H1 (cell line): ENCODE measurements around the gene GFOD1. TPM values are rescaled to one million over a fixed set of nuclear protein-coding genes. Genes with fewer than 3 reads are reported as not detected.

Source experiments
- CTCF ChIA-PET: fragments of 300-600 bp; sonication (Branson Sonifier 250); formaldehyde crosslinking; loops from one replicate; lab custom pipeline; 2021; ENCODE audit not compliant: partially characterized antibody; lab: Charles Lee
- POLR2A ChIA-PET: fragments of 300-600 bp; sonication (Branson Sonifier 250); formaldehyde crosslinking; loops from one replicate; lab custom pipeline; 2021; ENCODE audit warnings: inconsistent platforms; ENCODE audit not compliant: partially characterized antibody; lab: Charles Lee
- DNase-seq, 2 experiments: peaks; one replicate each; pipeline versions ENCODE4 v3.0.0 to v3.0.0-alpha.2; 2010 to 2022; ENCODE audit warnings: low spot score in 2 of 2, low read depth in 1 of 2, mixed read lengths in 1 of 2
- FAIRE-seq: peaks from 2 replicates; lab custom pipeline; 2011; peaks lifted over from hg19 to GRCh38; lab: Jason Lieb, UNC
- H2AFZ ChIP-seq: 2 replicates; pipeline ENCODE4 v1.8.1; 2012; ENCODE audit warnings: low read length, inconsistent platforms
- H2AK5ac ChIP-seq: 2 replicates; pipeline ENCODE4 v1.6.1; 2013; ENCODE audit warnings: low read depth, low read length
- H2BK120ac ChIP-seq: replicated peaks from 2 replicates; pipeline ENCODE3; 2013; ENCODE audit warnings: low read depth, low read length, inconsistent platforms
- H2BK12ac ChIP-seq: 2 replicates; pipeline ENCODE4 v1.6.1; 2013; ENCODE audit warnings: low read depth, low read length
- H2BK15ac ChIP-seq: 2 replicates; pipeline ENCODE4 v1.6.1; 2013; ENCODE audit warnings: low read length
- H2BK20ac ChIP-seq: 2 replicates; pipeline ENCODE4 v1.6.1; 2013; ENCODE audit warnings: low read length
- H2BK5ac ChIP-seq: 2 replicates; pipeline ENCODE4 v1.6.1; 2013; ENCODE audit warnings: low read depth, low read length
- H3K14ac ChIP-seq: 2 replicates; pipeline ENCODE4 v1.6.1; 2013; ENCODE audit warnings: inconsistent platforms; ENCODE audit not compliant: insufficient read length
- H3K18ac ChIP-seq: 2 replicates; pipeline ENCODE4 v1.6.1; 2013; ENCODE audit warnings: low read length; ENCODE audit errors: extremely low read depth
- H3K23ac ChIP-seq: 2 replicates; pipeline ENCODE4 v1.6.1; 2013; ENCODE audit warnings: inconsistent platforms; ENCODE audit not compliant: insufficient read length
- H3K23me2 ChIP-seq: 2 replicates; pipeline ENCODE4 v1.6.1; 2013; ENCODE audit warnings: low read depth, low read length
- H3K27ac ChIP-seq: 2 replicates; pipeline ENCODE4 v1.6.1; 2011; ENCODE audit warnings: low read depth, low read length, inconsistent platforms
- H3K27me3 ChIP-seq, 4 experiments: replicated peaks in 1 of 4; 1 replicate in 1 of 4; 2 replicates in 3 of 4; pipeline versions ENCODE4 v1.6.1 to v1.8.1; 2011 to 2013; ENCODE audit warnings: low read length in 3 of 4, mild to moderate bottlenecking in 3 of 4, inconsistent platforms in 2 of 4, mixed read lengths in 2 of 4, moderate library complexity in 1 of 4; ENCODE audit not compliant: control insufficient read depth in 3 of 4, insufficient read depth in 3 of 4; ENCODE audit errors: extremely low read depth in 1 of 4
- H3K36me3 ChIP-seq, 4 experiments: 2 replicates each; pipeline versions ENCODE4 v1.6.1 to v1.8.1; 2011 to 2013; ENCODE audit warnings: mild to moderate bottlenecking in 4 of 4, low read length in 3 of 4, moderate library complexity in 2 of 4, control low read depth in 1 of 4, inconsistent platforms in 1 of 4; ENCODE audit not compliant: insufficient read depth in 4 of 4, control insufficient read depth in 2 of 4
- H3K4ac ChIP-seq: replicated peaks from 2 replicates; pipeline ENCODE3; 2013; ENCODE audit warnings: low read length, low read depth, mixed read lengths, inconsistent platforms; ENCODE audit not compliant: insufficient read length
- H3K4me1 ChIP-seq, 4 experiments: replicated peaks in 1 of 4; 1 replicate in 1 of 4; 2 replicates in 3 of 4; pipeline versions ENCODE4 v1.6.1 to v1.8.1; 2011 to 2013; ENCODE audit warnings: low read length in 3 of 4, inconsistent platforms in 2 of 4, mixed read lengths in 1 of 4; ENCODE audit not compliant: insufficient read depth in 4 of 4, control insufficient read depth in 3 of 4
- H3K4me2 ChIP-seq, 2 experiments: 2 replicates each; pipeline versions ENCODE4 v1.6.1 to v1.8.1; 2011 to 2013; ENCODE audit warnings: low read depth in 2 of 2, low read length in 2 of 2, control low read depth in 1 of 2, inconsistent platforms in 1 of 2, mild to moderate bottlenecking in 1 of 2; ENCODE audit not compliant: insufficient read depth in 1 of 2
- H3K4me3 ChIP-seq, 4 experiments: fragments of 200-600, 300-600 bp in 1 of 4; sonication (generic), shearing (Covaris generic), sonication (Bioruptor Twin) in 1 of 4; 2 replicates each; pipeline versions ENCODE4 v1.5.1 to v1.8.1; 2011 to 2016; ENCODE audit warnings: low read length in 4 of 4, low read depth in 3 of 4, control low read depth in 2 of 4, inconsistent platforms in 2 of 4, mild to moderate bottlenecking in 2 of 4, mixed read lengths in 1 of 4, moderate library complexity in 1 of 4; ENCODE audit not compliant: insufficient read depth in 2 of 4; ENCODE audit errors: extremely low read depth in 1 of 4
- H3K56ac ChIP-seq: replicated peaks from 2 replicates; pipeline ENCODE3; 2013; ENCODE audit warnings: low read depth, mild to moderate bottlenecking, mixed read lengths, low read length, inconsistent platforms; ENCODE audit not compliant: insufficient read length
- H3K79me1 ChIP-seq: 2 replicates; pipeline ENCODE4 v1.6.1; 2013; ENCODE audit warnings: low read depth, low read length, control low read depth
- H3K79me2 ChIP-seq, 2 experiments: 2 replicates each; pipeline versions ENCODE4 v1.6.1 to v1.8.1; 2012 to 2013; ENCODE audit warnings: low read length in 2 of 2, mild to moderate bottlenecking in 2 of 2, inconsistent platforms in 1 of 2; ENCODE audit not compliant: insufficient read depth in 2 of 2, control insufficient read depth in 1 of 2
- H3K9ac ChIP-seq, 4 experiments: replicated peaks in 1 of 4; 1 replicate in 1 of 4; 2 replicates in 3 of 4; pipeline versions ENCODE4 v1.6.1 to v1.8.1; 2011 to 2013; ENCODE audit warnings: low read depth in 3 of 4, low read length in 3 of 4, control low read depth in 2 of 4, mild to moderate bottlenecking in 2 of 4, moderate library complexity in 2 of 4, inconsistent platforms in 1 of 4; ENCODE audit errors: extremely low read depth in 1 of 4
- H3K9me3 ChIP-seq, 2 experiments: 2 replicates each; pipeline versions ENCODE4 v1.6.1 to v1.8.1; 2012 to 2013; ENCODE audit warnings: mild to moderate bottlenecking in 2 of 2, moderate library complexity in 2 of 2, control low read depth in 1 of 2, inconsistent platforms in 1 of 2, low read depth in 1 of 2, low read length in 1 of 2, mixed read lengths in 1 of 2; ENCODE audit not compliant: insufficient read depth in 2 of 2
- H4K20me1 ChIP-seq, 2 experiments: replicated peaks in 1 of 2; 2 replicates each; pipeline versions ENCODE3 to v1.8.1; 2011 to 2013; ENCODE audit warnings: inconsistent platforms in 2 of 2, low read length in 2 of 2, mild to moderate bottlenecking in 1 of 2; ENCODE audit not compliant: insufficient read depth in 2 of 2, control insufficient read depth in 1 of 2
- H4K5ac ChIP-seq: 2 replicates; pipeline ENCODE4 v1.6.1; 2013; ENCODE audit warnings: low read length, low read depth, mixed read lengths, inconsistent platforms; ENCODE audit not compliant: insufficient read length
- H4K8ac ChIP-seq: 2 replicates; pipeline ENCODE4 v1.8.0; 2013; ENCODE audit warnings: mild to moderate bottlenecking, moderate library complexity, low read length, inconsistent platforms; ENCODE audit not compliant: insufficient read depth; ENCODE audit errors: extremely low read depth
- H4K91ac ChIP-seq: replicated peaks from 2 replicates; pipeline ENCODE3; 2013; ENCODE audit warnings: low read length, mixed read lengths, inconsistent platforms; ENCODE audit not compliant: insufficient read length
- ASH2L ChIP-seq: fragments of 200-600, 300-600 bp; sonication (generic); IDR thresholded peaks from one replicate; pipeline ENCODE4 v1.7.1; 2017; ENCODE audit warnings: low read length
- BCL11A ChIP-seq, 2 experiments: IDR thresholded peaks; one replicate each; pipeline ENCODE4 v1.6.1; 2011; ENCODE audit warnings: low read depth in 2 of 2, low read length in 2 of 2, mild to moderate bottlenecking in 2 of 2
- FOSL1 ChIP-seq: IDR thresholded peaks from 2 replicates; pipeline ENCODE4 v1.6.1; 2011; ENCODE audit warnings: mild to moderate bottlenecking, low read depth, low read length, moderate library complexity; ENCODE audit not compliant: insufficient read depth
- JUN ChIP-seq: IDR thresholded peaks from 2 replicates; pipeline ENCODE4 v1.6.1; 2011; ENCODE audit warnings: low read depth, mild to moderate bottlenecking, improper control_type of control experiment, low read length
- POLR2AphosphoS5 ChIP-seq: IDR thresholded peaks from 2 replicates; pipeline ENCODE4 v1.6.1; 2011; ENCODE audit warnings: low read depth, low read length
- RBBP5 ChIP-seq: IDR thresholded peaks from 2 replicates; pipeline ENCODE4 v1.7.1; 2012; ENCODE audit warnings: low read depth, mild to moderate bottlenecking, inconsistent platforms, low read length, moderate library complexity, borderline replicate concordance
- SIN3A ChIP-seq, 2 experiments: IDR thresholded peaks in 1 of 2; conservative IDR thresholded peaks in 1 of 2; 2 replicates each; pipeline ENCODE4 v1.6.1; 2011 to 2012; ENCODE audit warnings: low read length in 2 of 2, improper control_type of control experiment in 1 of 2, low read depth in 1 of 2, mild to moderate bottlenecking in 1 of 2
- SP2 ChIP-seq: IDR thresholded peaks from 2 replicates; pipeline ENCODE4 v1.6.1; 2012; ENCODE audit warnings: mild to moderate bottlenecking, low read length, inconsistent platforms
- SRF ChIP-seq: IDR thresholded peaks from 2 replicates; pipeline ENCODE4 v1.6.1; 2011; ENCODE audit warnings: mild to moderate bottlenecking, low read depth, low read length, moderate library complexity
- WGBS, 2 experiments: shearing (Covaris generic) in 1 of 2; methylation state at CpG; one replicate each; pipeline versions ENCODE4 v1.1.6 to v1.1.7; 2013 to 2015; ENCODE audit warnings: low lambda C conversion rate in 2 of 2, mixed read lengths in 2 of 2, inconsistent platforms in 1 of 2, low coverage in 1 of 2, missing lambda C conversion rate in 1 of 2; ENCODE audit not compliant: insufficient replicate concordance in 2 of 2, insufficient coverage in 1 of 2, insufficient read length in 1 of 2; ENCODE audit errors: extremely low coverage in 1 of 2, missing lambda C conversion rate in 1 of 2; 5-methylcytosine and 5-hydroxymethylcytosine counted together
- polyA plus RNA-seq, 7 experiments: library from polyadenylated mRNA; depleted of rRNA in 3 of 7; stranded (reverse) in 5 of 7; unstranded in 2 of 7; fragments of >200 nt in 5 of 7; fragments of 200-250 nt in 2 of 7; gene quantifications; 1 replicate in 5 of 7; 2 replicates in 1 of 7; 4 replicates in 1 of 7; pipeline versions ENCODE4 v1.2.1 to v1.2.3, GENCODE V29; 2011 to 2013; ENCODE audit warnings: missing spikeins in 2 of 7, mixed read lengths in 2 of 7
- total RNA-seq: library from RNA; stranded (reverse); fragmentation: NEBNext Ultra II Directional; extraction: Animal tissue kit (Norgen Biotek cat#: 25700); gene quantifications from 2 replicates; pipeline ENCODE4 v1.2.1, GENCODE V29; 2021
- TF ChIP-seq, protein P1 (sequence below): IDR thresholded peaks from 2 replicates; pipeline ENCODE4 v1.6.1; 2012; ENCODE audit warnings: inconsistent platforms
- TF ChIP-seq, protein P2 (sequence below), 3 experiments: IDR thresholded peaks; 1 replicate in 2 of 3; 2 replicates in 1 of 3; pipeline versions ENCODE4 v1.5.1 to v1.6.1; 2011; ENCODE audit warnings: low read length in 3 of 3, mild to moderate bottlenecking in 3 of 3, inconsistent platforms in 2 of 3, low read depth in 1 of 3, moderate library complexity in 1 of 3; ENCODE audit not compliant: insufficient read depth in 1 of 3; ENCODE audit errors: control extremely low read depth in 1 of 3

GFOD1 gene
- total and polyA plus RNA-seq, 2 of the 8 experiments (the other 6 are each of a cell fraction or from before 2014, with no cell fraction given) = 2.5 to 8.8 TPM

DNA sequence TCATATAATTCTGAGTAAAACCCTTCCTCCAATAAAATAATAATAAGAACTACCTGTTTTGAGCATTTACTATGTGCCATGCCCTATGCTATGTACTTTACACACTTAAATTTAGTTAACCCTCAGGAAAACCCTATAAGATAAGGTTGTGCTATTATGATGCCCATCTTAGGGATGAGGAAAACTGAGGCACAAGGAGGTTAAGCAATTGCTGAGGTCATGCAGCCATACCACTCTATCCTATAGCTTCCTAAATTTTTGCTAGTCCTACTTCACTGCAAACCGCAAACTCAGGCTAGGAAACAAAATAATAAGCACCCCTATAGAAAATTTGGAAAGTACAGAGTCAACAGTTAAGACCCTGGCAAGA, 38.9 kb upstream of the GFOD1 start:
- peaks cover 0 to 8% (median 2%) of the 10 kb centered on the region in 4 experiments; a peak in 3 of 7 replicates for H3K4me1 ChIP-seq
- ChIA-PET CTCF (interaction anchor here (0.6 to 1.0 kb wide), 5 partner anchors 13 to 648 kb away, joined by 3 to 5 read pairs (median 3); no protein-coding TSS in a partner anchor), POLR2A (no interaction called here)
- WGBS, 2 experiments = 94% methylated on average over 1 of the region's 1 CpG; no CpG with 5 or more reads in 1 of the 2 experiments
- no peak overlapping the region for H4K5ac ChIP-seq
- H3K23ac ChIP-seq = no peak overlapping the region
- H2BK5ac ChIP-seq = no peak overlapping the region
- no peak overlapping the region for H2AK5ac ChIP-seq
- no peaks in the 10 kb centered on the region for H3K9me3 ChIP-seq
- DNase-seq (no peak), FAIRE-seq (no peak)
- no peak overlapping the region for H4K91ac ChIP-seq
- no peak overlapping the region for H2BK15ac ChIP-seq
- no peak overlapping the region for H3K18ac ChIP-seq
- no peak overlapping the region for H4K8ac ChIP-seq
- H3K14ac ChIP-seq = no peak overlapping the region
- H3K79me2 ChIP-seq = no peaks in the 10 kb centered on the region
- no peaks in the 10 kb centered on the region for H4K20me1 ChIP-seq
- no peaks in the 10 kb centered on the region for H3K36me3 ChIP-seq
- no peak overlapping the region for H2BK12ac ChIP-seq
- no peak overlapping the region for H3K4me2 ChIP-seq
- no peak overlapping the region for H3K4ac ChIP-seq
- no peaks in the 10 kb centered on the region; the same call in 1 of the 2 replicates for H3K23me2 ChIP-seq
- H3K4me3 ChIP-seq = no peak overlapping the region
- no peaks in the 10 kb centered on the region for H3K79me1 ChIP-seq
- H2AFZ ChIP-seq = no peak overlapping the region
- no peak overlapping the region for H2BK20ac ChIP-seq
- no peaks in the 10 kb centered on the region for H3K27me3 ChIP-seq
- H3K9ac ChIP-seq = no peak overlapping the region
- H3K27ac ChIP-seq = no peak overlapping the region
- no peak overlapping the region for H3K56ac ChIP-seq
- no peak overlapping the region for H2BK120ac ChIP-seq
- TF ChIP-seq ASH2L (no peak), RBBP5 (no peak), SRF (no peak), JUN (no peak), FOSL1 (no peak), SP2 (no peak), BCL11A (IDR thresholded peaks at IDR 0.05; ENCODE audit: low read depth in 2 of 2, low read length in 2 of 2) (no peak), SIN3A (conservative IDR thresholded peaks at IDR 0.05 in 1 of 2, IDR thresholded peaks at IDR 0.05 in 1 of 2; ENCODE audit: low read depth in 1 of 2, low read length in 2 of 2) (no peak), POLR2AphosphoS5 (no peak)
- TF ChIP-seq, protein P1, sequence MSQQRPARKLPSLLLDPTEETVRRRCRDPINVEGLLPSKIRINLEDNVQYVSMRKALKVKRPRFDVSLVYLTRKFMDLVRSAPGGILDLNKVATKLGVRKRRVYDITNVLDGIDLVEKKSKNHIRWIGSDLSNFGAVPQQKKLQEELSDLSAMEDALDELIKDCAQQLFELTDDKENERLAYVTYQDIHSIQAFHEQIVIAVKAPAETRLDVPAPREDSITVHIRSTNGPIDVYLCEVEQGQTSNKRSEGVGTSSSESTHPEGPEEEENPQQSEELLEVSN = no peak
- TF ChIP-seq, protein P2, sequence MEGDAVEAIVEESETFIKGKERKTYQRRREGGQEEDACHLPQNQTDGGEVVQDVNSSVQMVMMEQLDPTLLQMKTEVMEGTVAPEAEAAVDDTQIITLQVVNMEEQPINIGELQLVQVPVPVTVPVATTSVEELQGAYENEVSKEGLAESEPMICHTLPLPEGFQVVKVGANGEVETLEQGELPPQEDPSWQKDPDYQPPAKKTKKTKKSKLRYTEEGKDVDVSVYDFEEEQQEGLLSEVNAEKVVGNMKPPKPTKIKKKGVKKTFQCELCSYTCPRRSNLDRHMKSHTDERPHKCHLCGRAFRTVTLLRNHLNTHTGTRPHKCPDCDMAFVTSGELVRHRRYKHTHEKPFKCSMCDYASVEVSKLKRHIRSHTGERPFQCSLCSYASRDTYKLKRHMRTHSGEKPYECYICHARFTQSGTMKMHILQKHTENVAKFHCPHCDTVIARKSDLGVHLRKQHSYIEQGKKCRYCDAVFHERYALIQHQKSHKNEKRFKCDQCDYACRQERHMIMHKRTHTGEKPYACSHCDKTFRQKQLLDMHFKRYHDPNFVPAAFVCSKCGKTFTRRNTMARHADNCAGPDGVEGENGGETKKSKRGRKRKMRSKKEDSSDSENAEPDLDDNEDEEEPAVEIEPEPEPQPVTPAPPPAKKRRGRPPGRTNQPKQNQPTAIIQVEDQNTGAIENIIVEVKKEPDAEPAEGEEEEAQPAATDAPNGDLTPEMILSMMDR (IDR thresholded peaks at IDR 0.05; ENCODE audit: control extremely low read depth in 1 of 3, insufficient read depth in 1 of 3, low read depth in 1 of 3, low read length in 3 of 3) = no peak
